NCI-H1092 treated with DMSO at 0.1 percent for 48 hours (cell line): Measurements from ENCODE around the gene DGAT2.

Source experiments
- DNase-seq: peaks from one replicate; lab custom pipeline; 2025; lab: John Stamatoyannopoulos, UW

The DGAT2 gene

DNA sequence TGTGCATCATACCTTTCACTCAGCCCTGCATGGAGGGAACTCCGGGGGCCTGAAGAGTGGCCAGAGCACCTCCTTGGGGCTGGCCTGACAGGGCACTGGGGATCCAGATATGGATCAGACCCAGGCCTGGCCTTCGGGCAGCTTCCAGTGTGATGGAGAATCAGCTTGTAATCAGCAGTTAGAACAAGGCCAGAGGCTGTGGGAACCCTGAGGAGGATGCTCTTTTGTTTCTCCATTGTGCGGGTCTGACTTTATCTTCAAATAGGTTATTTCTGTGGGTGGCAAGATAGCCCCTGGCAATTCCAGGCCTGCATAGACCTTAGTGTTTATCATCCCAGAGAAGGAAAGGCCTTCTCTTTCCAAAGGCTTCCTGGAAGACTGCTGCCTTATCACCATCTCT, 12.3 kb downstream of the DGAT2 start:
- DNase-seq, result no peak

DNA sequence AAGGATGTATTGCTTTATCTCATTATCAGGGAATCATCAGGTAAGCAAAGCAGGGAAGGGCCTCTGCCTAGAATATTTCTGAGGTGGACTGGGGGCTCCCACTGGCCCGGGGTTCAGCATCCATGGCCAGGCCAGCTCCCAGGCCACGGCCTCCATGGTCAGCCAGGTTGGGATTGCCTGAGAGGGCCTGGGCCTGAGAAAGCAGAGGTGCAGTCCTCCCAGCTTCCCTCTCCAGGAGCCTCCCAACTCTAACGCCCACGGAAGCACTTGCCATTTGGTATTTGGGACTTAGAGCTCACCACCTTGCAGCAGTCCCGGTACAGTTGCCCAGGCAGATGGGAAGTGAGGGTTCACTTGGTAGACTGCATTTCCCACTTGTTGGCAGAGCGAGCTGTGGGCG, 12.7 kb downstream of the DGAT2 start:
- DNase-seq, result no peak

DNA sequence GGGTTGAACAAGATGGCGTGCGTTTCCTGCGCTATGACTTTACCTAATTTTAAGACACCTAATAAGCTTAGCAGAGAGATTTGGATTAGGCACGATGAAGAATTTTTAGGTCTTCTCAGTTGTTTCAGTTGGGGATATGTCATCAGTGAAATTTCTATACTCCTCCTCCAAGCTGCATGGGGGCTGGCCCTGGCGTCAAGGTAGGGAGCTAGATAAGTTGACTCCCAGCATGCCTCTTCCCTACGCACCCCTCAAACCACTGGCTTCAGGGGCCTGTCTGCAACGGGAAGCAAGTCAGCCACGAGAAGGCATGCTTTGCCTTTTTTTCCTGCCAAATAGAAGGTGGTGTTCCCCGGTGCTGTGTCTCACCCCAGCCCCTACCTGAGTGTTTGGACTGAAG, 13.3 kb downstream of the DGAT2 start:
- DNase-seq, result no peak

DNA sequence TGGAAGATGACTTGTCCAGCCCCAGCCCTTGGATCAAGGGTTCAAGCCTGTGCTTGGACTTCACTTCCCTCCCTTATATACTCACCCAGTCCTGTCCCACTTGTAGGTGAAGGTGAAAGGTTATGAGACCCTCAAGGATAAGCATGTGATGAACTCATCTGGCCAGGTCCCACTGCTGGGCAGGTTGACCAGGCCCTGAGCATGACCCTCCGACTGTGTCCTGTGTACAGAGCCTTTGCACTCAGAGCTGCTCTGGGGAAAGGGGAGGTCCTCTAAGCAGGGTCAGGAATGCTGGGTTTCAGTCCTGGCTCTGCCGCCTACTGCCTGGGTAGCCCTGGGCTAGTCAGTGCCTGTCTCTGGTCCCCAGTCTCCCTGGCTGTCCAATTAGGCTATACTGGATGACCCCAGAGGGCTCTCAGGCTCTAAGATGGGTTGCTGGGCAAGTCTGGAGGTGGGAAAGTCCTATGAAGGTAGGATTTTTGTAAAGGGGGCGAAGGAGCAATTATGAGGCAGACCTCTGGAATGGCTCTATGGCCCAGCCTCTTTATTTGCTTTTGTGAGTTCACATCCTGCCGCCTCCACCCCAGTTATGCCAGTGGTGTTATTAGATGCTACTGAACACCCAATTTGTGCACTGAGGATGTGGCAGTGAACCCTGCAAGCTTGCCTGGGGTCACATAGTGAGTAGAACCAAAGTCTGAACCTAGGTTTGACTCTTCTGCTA, 14.1 kb downstream of the DGAT2 start:
- DNase-seq, result no peak

DNA sequence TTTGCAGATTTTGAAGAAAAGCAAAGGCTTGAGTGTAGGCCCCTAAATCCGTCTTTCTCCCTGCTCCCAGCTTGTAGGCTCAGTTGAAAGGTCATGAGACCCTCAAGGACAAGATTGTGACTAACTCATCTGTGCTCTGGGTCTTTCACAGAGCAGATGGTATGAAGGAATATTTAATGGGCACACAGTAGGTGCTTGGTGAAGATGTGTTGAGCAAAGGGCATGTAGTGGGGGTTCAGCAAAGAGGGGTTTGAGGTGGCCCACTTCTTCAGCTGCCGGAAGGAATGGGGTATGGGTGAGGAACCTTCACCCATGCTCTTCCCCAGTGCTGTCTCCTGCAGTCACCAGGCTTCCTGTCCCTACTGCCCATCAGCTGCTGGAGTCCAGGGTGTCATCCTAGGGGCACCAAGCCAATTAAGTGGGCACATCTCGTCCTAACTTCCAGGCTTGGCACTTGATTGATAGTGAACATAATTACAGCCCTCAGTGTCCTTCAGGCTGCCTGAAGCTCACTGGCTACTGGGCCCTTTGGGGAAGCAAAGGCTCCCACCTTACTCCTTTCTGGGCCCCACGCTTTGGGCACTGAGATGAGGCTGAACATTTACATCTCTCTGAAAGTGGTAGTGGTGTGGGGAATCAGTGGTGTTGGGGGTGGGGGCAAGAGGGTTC, 15.0 kb downstream of the DGAT2 start:
- DNase-seq, result no peak

DNA sequence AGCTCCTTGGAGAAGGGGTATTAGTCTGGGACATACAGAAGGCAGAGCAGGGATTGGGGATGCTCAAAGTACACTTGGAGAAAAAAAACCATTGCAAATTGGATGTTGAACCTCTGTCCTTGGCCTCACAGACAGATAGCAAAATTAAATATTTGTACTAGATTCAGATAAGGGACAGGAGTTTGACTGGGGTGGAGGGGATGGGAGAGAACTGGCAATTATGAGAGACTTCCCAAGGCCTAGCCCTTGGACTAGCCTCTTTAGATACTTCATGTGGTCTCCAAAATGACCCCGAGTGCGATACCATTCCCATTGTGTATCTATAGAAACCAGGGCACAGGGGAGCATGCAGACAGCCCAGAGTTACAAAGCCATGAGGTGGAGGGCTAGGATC, 15.5 kb downstream of the DGAT2 start:
- no peak for DNase-seq

DNA sequence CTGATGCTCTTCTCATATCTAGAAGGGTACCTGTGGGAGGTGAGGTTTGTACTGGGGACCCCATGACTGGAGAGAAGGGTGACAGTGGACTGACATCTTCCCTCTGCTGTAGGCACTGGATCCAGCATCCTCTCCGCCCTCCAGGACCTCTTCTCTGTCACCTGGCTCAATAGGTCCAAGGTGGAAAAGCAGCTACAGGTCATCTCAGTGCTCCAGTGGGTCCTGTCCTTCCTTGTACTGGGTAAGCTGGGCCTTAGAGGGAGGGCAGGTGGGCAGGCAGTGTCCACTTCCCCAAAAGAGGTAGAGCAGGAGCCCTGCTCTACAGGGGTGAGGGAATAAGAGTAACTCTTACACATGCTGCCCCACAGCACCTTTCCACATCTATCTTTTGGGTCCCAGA, 15.9 kb downstream of the DGAT2 start:
- no peak for DNase-seq

DNA sequence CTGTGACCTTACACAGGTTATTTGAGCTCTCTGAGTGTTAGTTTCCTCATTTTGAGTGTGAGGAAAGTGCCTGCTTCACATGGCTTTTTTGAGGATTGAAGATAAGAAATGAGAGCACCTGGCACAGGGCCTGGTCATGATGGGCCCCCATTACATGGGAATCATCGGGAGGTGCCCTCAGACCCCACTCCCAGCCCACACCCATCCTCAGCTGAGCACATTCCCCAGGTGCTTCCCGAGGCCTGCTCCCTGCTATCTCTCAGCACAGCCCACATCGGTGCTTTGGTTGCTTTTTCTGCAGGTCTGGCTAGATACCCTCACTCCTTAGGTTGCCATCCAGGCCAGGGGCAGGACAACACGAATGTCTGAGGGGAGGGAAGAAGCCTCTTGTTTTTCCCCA, 16.6 kb downstream of the DGAT2 start:
- no peak for DNase-seq

DNA sequence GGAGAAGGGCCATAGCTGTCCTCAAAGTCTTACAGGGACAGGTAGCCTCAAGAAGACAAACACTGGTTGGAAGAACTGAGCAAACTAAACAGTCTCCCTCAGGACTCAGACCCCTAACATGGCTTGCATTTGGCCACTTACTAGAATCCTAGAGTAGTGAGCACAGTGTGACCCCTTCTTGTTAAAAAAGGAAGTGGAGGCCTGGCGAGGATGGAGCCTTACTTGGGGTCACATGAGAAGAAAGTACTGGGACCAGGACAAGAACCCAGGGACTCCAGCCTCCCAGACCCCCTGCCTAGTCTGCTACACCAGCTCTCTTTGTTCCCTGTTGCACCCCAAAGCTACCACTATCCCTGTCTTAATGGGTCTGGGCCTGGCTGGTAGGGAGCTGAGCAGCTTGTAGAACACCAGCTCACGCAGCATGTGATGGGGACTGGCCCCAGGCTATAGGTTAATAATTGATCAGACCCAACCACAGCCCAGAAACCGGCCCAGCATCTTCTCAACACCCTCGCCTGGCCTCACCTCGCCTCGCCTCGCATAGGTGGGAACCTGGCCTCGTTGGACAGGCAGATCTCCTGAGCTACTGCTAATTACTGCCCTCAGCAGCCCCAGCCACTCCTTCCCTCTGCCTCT, 17.6 kb downstream of the DGAT2 start:
- no peak for DNase-seq

DNA sequence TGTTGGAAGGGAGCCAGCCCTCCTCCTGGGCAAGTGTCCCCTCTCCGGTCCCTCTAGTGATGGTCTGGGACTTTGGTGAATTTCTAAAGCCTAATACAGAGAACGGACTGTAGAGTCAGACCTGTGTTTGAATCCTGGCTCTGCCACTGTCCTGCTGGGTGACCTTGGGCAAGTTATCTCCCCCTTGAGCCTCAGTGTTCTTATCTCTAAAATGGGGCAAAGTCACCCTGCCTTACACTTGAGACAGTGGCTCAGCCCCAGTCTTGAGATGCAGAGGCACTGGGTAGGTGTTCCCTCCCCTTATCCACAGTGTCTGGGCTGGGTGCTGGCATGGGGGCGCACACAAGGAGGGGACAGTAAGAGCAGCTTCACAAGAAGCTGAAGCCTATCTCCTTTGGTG, 20.9 kb downstream of the DGAT2 start:
- DNase-seq, result no peak

DNA sequence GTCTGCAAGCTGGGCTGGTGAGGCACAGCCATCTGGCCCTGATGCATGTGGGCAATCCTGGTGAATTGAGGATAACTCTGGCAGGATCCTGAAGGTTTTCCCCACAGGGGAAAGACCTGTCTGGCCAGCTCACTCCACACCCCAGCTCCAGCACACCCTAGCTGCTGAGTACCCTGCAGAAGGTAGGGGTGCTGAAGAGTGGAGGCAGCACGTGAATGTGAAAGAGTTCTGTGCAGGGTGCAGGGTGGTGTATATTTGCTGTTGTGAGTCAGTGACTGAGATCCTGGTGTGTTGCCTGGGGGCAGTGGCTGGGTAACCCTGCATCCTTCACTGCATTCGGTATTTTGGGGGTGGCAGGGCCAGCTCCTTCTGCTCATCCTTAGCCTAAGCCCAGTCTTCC, 22.4 kb downstream of the DGAT2 start:
- no peak for DNase-seq

DNA sequence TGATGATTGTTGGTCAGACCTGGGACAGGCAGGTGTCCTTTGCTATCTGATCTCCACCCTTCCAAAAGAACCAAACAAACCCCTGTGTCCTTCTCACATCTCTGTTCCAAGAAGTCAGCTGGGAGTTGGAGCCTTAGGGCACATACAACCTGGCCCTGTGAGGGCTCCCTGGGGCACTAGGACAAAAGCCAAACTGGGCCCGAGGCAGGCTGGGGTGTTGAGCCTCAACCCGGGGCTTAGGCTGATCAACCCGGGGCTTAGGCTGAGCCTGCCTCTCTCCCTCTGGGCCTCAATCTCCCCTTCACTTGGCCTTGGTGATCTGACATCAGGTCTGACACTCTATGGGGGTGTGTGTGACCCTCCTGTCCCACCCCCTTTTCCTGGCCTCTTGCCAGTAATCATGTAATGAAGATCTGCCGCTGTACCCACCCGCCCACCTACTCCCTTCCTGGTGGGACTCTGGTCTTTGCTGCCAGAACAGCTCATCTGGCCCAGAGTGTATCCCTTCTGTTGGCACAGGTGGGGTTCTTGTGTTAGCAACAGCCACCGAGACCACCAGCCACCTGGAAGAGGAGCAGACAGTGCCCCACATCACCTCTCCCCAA, 23.7 kb downstream of the DGAT2 start:
- no peak for DNase-seq

DNA sequence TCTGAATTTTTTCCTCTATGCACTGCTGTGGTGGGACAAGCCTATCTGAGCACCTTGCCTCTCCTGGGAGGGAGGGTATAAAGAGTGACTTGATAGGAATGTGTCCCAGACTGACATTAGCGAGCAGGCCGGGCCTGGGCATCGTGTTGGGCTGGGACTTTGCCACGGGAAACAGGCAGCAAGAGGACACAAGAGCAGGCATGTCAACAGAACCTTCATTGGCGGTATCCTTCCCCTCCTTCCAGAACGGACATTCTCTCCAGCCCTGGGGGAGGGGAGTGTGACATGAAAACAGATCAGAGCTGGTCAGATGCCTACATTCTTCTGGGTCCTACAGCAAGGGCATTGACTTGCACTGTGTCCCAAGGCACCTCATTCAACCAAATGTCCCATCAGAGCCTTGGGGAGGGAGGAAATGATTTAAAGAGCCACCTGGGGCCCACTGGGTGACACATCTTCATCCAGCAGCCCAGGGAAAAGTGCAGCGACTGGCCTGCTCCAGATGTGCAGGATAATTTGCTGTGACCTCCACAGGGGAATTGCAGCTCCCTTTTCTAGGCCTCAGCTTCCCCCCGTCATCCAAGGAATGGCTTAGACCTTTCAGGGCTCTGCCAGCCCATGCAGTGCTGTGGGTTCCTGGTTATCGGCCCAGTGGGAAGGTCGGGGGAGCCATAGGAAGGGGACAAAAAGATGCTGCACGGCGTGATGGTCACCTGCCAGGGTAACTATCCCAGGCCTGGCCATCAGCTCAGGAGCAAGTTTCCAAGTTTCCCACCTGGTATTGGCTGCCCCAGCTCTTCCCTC, 24.6 kb downstream of the DGAT2 start:
- DNase-seq, result no peak

DNA sequence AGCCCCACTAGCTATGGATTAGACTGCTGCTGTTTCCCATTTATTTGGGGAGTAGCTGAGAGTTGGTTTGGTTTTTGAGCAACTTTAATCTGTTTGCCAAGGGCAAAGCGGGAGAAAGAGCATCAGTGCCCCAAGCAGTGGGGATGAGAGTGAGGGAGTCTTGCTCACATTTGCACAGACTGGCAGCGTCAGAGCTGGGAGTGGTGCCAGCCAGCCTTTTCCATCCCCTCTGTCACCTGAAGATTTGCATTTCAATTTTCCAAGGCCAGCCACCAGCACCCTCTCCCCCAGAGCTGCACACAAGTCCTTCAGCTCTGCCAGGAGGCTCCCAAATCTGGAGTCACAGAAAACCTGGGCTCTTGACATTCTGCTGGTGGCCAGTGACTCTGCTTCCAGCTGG, 25.4 kb downstream of the DGAT2 start:
- peak; percentile 20 for DNase-seq

DNA sequence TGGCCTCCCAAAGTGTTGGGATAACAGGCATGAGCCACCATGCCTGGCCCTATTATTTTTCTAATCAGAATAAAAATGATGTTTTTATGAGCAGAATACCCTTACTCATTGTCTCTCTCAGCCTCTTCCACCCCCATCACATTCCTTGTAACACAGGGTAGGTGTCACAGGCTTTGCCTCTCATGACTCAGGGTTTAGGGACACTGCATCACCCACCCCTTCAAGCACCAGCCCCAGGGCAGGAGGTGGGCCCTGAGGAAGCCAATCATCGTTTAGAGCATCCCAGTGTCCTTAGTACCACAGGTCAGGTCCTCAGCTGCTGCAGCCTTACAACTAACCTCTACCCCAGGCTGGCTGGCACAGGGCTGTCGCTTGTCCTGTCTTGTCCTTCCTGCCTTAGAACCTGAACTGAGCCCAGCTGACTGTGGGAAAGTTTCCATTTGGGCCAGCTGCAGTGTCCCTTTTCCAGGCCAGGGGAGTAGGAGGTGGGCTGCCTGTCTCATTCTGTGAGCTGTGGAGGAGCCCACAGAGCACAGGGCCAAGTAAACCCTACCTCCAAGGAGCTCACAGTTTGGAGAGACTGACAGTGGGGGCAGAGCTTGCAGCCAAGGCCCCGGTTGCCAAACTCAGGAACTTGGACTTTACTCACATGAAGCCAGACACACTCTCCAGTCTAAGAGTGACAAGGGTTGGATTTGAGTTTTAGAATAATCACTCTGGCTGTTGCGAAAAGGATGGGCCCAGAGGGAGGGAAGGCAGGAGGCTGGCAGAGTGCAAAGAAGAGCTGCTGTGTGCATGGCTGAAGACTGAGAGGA, 26.9 kb downstream of the DGAT2 start:
- DNase-seq, result no peak

DNA sequence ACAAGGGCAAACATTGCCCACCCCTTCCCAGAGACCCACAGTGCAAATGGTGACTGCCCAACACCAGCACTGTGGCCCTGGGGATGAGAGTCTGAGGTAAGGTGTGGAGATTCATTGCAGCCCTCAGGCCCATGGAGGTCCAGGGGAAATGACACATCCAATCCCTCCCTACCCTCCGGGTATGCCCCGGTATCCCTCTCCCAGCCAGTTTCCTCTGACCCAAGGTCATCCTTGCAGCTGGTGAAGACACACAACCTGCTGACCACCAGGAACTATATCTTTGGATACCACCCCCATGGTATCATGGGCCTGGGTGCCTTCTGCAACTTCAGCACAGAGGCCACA, 27.5 kb downstream of the DGAT2 start:
- DNase-seq, result no peak

DNA sequence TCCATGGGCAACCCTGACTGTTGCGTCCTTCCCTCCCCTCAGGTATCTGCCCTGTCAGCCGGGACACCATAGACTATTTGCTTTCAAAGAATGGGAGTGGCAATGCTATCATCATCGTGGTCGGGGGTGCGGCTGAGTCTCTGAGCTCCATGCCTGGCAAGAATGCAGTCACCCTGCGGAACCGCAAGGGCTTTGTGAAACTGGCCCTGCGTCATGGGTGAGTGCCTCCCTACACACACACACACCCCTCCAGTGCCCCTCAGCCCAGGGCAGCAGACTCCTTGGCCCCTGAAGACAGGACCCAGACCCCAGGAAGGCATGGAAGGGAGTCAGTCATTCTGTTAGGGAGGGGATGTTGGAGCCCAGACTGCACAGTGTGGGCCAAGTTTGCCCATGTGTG, 28.5 kb downstream of the DGAT2 start:
- no peak for DNase-seq

DNA sequence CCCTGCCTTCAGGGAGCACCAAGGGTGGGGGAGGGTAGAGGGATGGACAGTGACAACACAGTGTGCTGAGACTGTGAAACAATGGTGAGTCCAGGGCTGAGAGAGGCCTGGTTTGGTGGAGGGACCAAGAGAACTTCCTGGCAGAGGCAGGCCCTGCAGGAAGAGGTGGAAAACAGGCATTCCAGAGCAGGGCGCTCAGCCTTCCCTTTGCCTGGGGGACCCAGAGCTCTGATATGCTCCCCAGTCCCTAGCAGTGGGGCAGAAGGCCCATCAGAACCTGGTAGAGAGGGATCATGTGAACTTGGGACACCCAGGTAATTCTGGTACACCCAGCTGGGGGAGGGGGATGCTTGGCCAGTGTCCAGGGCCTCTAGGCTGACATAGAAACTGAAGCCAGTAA, 29.2 kb downstream of the DGAT2 start:
- DNase-seq, result no peak

DNA sequence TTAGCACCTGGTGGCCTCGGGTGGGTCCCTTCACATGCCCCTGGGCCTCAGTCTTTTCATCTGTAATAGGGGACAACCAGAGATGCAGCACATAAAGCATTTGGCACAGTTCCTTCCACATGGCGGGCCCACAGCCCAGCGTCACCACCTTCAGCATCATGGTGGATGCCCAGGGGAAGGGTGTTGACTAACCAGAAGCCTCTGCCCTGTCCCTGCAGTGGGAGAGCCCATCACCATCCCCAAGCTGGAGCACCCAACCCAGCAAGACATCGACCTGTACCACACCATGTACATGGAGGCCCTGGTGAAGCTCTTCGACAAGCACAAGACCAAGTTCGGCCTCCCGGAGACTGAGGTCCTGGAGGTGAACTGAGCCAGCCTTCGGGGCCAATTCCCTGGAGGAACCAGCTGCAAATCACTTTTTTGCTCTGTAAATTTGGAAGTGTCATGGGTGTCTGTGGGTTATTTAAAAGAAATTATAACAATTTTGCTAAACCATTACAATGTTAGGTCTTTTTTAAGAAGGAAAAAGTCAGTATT, 31.6 kb downstream of the DGAT2 start:
- DNase-seq, result no peak

DNA sequence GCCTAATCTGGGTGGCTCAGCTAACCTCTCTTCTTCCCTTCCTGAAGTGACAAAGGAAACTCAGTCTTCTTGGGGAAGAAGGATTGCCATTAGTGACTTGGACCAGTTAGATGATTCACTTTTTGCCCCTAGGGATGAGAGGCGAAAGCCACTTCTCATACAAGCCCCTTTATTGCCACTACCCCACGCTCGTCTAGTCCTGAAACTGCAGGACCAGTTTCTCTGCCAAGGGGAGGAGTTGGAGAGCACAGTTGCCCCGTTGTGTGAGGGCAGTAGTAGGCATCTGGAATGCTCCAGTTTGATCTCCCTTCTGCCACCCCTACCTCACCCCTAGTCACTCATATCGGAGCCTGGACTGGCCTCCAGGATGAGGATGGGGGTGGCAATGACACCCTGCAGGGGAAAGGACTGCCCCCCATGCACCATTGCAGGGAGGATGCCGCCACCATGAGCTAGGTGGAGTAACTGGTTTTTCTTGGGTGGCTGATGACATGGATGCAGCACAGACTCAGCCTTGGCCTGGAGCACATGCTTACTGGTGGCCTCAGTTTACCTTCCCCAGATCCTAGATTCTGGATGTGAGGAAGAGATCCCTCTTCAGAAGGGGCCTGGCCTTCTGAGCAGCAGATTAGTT, 32.3 kb downstream of the DGAT2 start:
- DNase-seq, result no peak
